Testis (tissue), 3 donors: Measurements from ENCODE around the gene EBPL. TPM values are rescaled to one million over a fixed set of nuclear protein-coding genes. Genes with fewer than 3 reads are reported as not detected.
"Not testable (repeated sequence)": the region's sequence is repeated elsewhere in the genome, so short reads cannot be mapped to it uniquely, and the experiment has no call there.

Source experiments
- DNase-seq: peaks from one replicate; pipeline ENCODE4 v3.0.0-alpha.2; 2019
- H3K27ac ChIP-seq, 2 donors: fragments of 200-600 bp; sonication (generic); one replicate each; pipeline ENCODE4 v1.5.1; 2019
- H3K27me3 ChIP-seq: fragments of 200-600 bp; sonication (generic); one replicate; pipeline ENCODE4 v1.5.1; 2019
- H3K36me3 ChIP-seq: fragments of 200-600 bp; sonication (generic); one replicate; pipeline ENCODE4 v1.5.1; 2017; ENCODE audit warnings: low read depth; ENCODE audit errors: missing control alignments
- H3K4me1 ChIP-seq: fragments of 200-600 bp; sonication (generic); one replicate; pipeline ENCODE4 v1.5.1; 2019
- H3K4me3 ChIP-seq, 2 donors: fragments of 200-600 bp; sonication (generic); one replicate each; pipeline ENCODE4 v1.5.1; 2017 to 2019
- H3K9me3 ChIP-seq: fragments of 200-600 bp; sonication (generic); one replicate; pipeline ENCODE4 v1.5.1; 2017
- CTCF ChIP-seq, 3 experiments: fragments of 450-650 bp in 2 of 3; fragments of 200-600 bp in 1 of 3; sonication (generic) in 1 of 3; IDR thresholded peaks; one replicate each; pipeline ENCODE4 v1.5.1; 2016 to 2019; ENCODE audit warnings: antibody characterized with exemption in 3 of 3, mild to moderate bottlenecking in 2 of 3, moderate library complexity in 1 of 3
- POLR2A ChIP-seq: fragments of 450-650 bp; IDR thresholded peaks from one replicate; pipeline ENCODE4 v1.6.1; 2017; ENCODE audit warnings: antibody characterized with exemption, mild to moderate bottlenecking, moderate library complexity
- WGBS, 2 donors: methylation state at CpG; one replicate each; pipeline ENCODE4 v1.1.5; 2018; 5-methylcytosine and 5-hydroxymethylcytosine counted together
- intact Hi-C: fragments of 100-400 bp; cut with DNase I; formaldehyde crosslinking; loops from one replicate; pipeline ENCODE4 v1.15.1; 2023; ENCODE audit warnings: low total_unique reads
- polyA plus RNA-seq: library from polyadenylated mRNA; stranded (reverse); fragments of 350-450 nt; fragmentation: Illumina TruSeq; extraction: RNeasy Lipid Tissue Mini Kit (QIAGEN cat#74804); gene quantifications from one replicate; pipeline ENCODE4 v1.2.3, GENCODE V29; 2014; ENCODE audit warnings: low read depth, low replicate concordance; ENCODE audit not compliant: insufficient read depth
- total RNA-seq, 2 donors: library from RNA; depleted of rRNA; stranded (reverse); fragments of >200 nt; gene quantifications; one replicate each; pipeline ENCODE4 v1.2.3, GENCODE V29; 2016

Gene EBPL
- total and polyA plus RNA-seq, 3 donors from 2014 or later: 26.7 to 84.7 (median 35.9) TPM

- Histone ChIP-seq H3K27me3 (no peaks in the 10 kb centered on the region), H3K4me3 (no peak overlapping the region), H3K9me3 (no peaks in the 10 kb centered on the region), H3K36me3 (no peaks in the 10 kb centered on the region), H3K4me1 (no peaks in the 10 kb centered on the region), H3K27ac (no peak overlapping the region)
- intact Hi-C loops: no loop called here
- TF ChIP-seq CTCF (IDR thresholded peaks at IDR 0.05): no peak
- no peak for TF ChIP-seq POLR2A
- DNase-seq: no peak
These were observed 40.5 kb upstream of the EBPL start for GRCh38 chr13:49731766-49732165.

- H3K36me3 ChIP-seq: no peaks in the 10 kb centered on the region
- H3K9me3 ChIP-seq: no peaks in the 10 kb centered on the region
- no peak for TF ChIP-seq POLR2A
- no peak for TF ChIP-seq CTCF (IDR thresholded peaks at IDR 0.05)
- 94 to 95% methylated on average over 6 of the region's 6 CpGs for WGBS, 2 donors
- H3K27ac ChIP-seq: no peak overlapping the region
- no peaks in the 10 kb centered on the region for H3K27me3 ChIP-seq
- intact Hi-C loops: no loop called here
- DNase-seq: no peak
- H3K4me1 ChIP-seq: peaks cover 5% of the 10 kb centered on the region
- H3K4me3 ChIP-seq: no peak overlapping the region
These were observed 25.3 kb upstream of the EBPL start for GRCh38 chr13:49716615-49717014.

GRCh38 chr13:49714757-49715156, 23.5 kb upstream of the EBPL start:
- TF ChIP-seq POLR2A: no peak
- TF ChIP-seq CTCF (IDR thresholded peaks at IDR 0.05): no peak
- WGBS, 2 donors: 98% methylated on average over 1 of the region's 1 CpG
- Histone ChIP-seq H3K9me3 (no peaks in the 10 kb centered on the region), H3K36me3 (no peaks in the 10 kb centered on the region), H3K27ac (no peak overlapping the region), H3K4me1 (peaks cover 5% of the 10 kb centered on the region), H3K4me3 (no peak overlapping the region), H3K27me3 (no peaks in the 10 kb centered on the region)
- intact Hi-C loops: no loop called here
- DNase-seq: no peak

- intact Hi-C loops: no loop called here
- TF ChIP-seq POLR2A (no peak), CTCF (IDR thresholded peaks at IDR 0.05) (no peak)
- H3K27me3 ChIP-seq: no peaks in the 10 kb centered on the region
- no peak overlapping the region for H3K4me3 ChIP-seq
- H3K4me1 ChIP-seq: peaks cover 5% of the 10 kb centered on the region
- H3K36me3 ChIP-seq: no peaks in the 10 kb centered on the region
- peak overlapping the region in 1 of 2 donors; percentile 15 for H3K27ac ChIP-seq
- 55 to 66% methylated on average over 2 of the region's 2 CpGs for WGBS, 2 donors
- H3K9me3 ChIP-seq: no peaks in the 10 kb centered on the region
- DNase-seq: no peak
These were observed 20.1 kb upstream of the EBPL start for GRCh38 chr13:49711218-49711863.

- WGBS, 2 donors: 91 to 97% methylated on average over 7 of the region's 7 CpGs
- H3K4me3 ChIP-seq, H3K4me1 ChIP-seq, DNase-seq, H3K9me3 ChIP-seq, H3K27ac ChIP-seq, H3K36me3 ChIP-seq, intact Hi-C loops, H3K27me3 ChIP-seq: not testable (repeated sequence)
These were observed 13.0 kb upstream of the EBPL start for GRCh38 chr13:49704264-49704663.
